ENCODE data around the gene COPZ1.
"Not testable (repeated sequence)": the region's sequence is repeated elsewhere in the genome, so short reads cannot be mapped to it uniquely, and the experiment has no call there.

The COPZ1 gene

GRCh38 chr12:54337280-54337842 is 12.4 kb downstream of the COPZ1 start:
- DNase-seq: no peak

- DNase-seq: no peak
Measured at GRCh38 chr12:54337854-54338650, 13.1 kb downstream of the COPZ1 start.

- no peak for DNase-seq
Measured at GRCh38 chr12:54338698-54339296, 13.9 kb downstream of the COPZ1 start.

- DNase-seq: no peak
Measured at GRCh38 chr12:54340846-54341245, 15.9 kb downstream of the COPZ1 start.

GRCh38 chr12:54341378-54342300 is 16.7 kb downstream of the COPZ1 start:
- DNase-seq: no peak

GRCh38 chr12:54349036-54349435 is 24.1 kb downstream of the COPZ1 start:
- DNase-seq: no peak

- DNase-seq: no peak
Measured at GRCh38 chr12:54349679-54350078, 24.7 kb downstream of the COPZ1 start.

- no peak for DNase-seq
Measured at GRCh38 chr12:54350743-54351142, 25.8 kb downstream of the COPZ1 start.

GRCh38 chr12:54351341-54351740 is 26.4 kb downstream of the COPZ1 start:
- DNase-seq: no peak

- no peak for DNase-seq
Measured at GRCh38 chr12:54352022-54352531, 27.1 kb downstream of the COPZ1 start.

- no peak for DNase-seq
Measured at GRCh38 chr12:54352891-54353874, 28.3 kb downstream of the COPZ1 start.

- DNase-seq: not testable (repeated sequence)
Measured at GRCh38 chr12:54354271-54354670, 29.3 kb downstream of the COPZ1 start.

GRCh38 chr12:54355104-54355815 is 30.3 kb downstream of the COPZ1 start:
- no peak for DNase-seq

- DNase-seq: no peak
Measured at GRCh38 chr12:54356228-54356627, 31.3 kb downstream of the COPZ1 start.

- DNase-seq: no peak
Measured at GRCh38 chr12:54356951-54357356, 32.0 kb downstream of the COPZ1 start.

GRCh38 chr12:54357506-54358190 is 32.7 kb downstream of the COPZ1 start:
- DNase-seq: no peak

GRCh38 chr12:54358191-54358944 is 33.4 kb downstream of the COPZ1 start:
- DNase-seq: no peak

- DNase-seq: peak; percentile 91
Measured at GRCh38 chr12:54358945-54359761, 34.2 kb downstream of the COPZ1 start.

Measured in activated CD8-positive, alpha-beta memory T cell treated with anti-CD3 and anti-CD28 coated beads, Interleukin-2, amount 50 U/mL, for 48 hours (primary cell).